ENCODE data around the gene OR13D1.
"Not testable (repeated sequence)": the region's sequence is repeated elsewhere in the genome, so short reads cannot be mapped to it uniquely, and the experiment has no call there.

The OR13D1 gene, protein sequence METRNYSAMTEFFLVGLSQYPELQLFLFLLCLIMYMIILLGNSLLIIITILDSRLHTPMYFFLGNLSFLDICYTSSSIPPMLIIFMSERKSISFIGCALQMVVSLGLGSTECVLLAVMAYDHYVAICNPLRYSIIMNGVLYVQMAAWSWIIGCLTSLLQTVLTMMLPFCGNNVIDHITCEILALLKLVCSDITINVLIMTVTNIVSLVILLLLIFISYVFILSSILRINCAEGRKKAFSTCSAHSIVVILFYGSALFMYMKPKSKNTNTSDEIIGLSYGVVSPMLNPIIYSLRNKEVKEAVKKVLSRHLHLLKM

DNA sequence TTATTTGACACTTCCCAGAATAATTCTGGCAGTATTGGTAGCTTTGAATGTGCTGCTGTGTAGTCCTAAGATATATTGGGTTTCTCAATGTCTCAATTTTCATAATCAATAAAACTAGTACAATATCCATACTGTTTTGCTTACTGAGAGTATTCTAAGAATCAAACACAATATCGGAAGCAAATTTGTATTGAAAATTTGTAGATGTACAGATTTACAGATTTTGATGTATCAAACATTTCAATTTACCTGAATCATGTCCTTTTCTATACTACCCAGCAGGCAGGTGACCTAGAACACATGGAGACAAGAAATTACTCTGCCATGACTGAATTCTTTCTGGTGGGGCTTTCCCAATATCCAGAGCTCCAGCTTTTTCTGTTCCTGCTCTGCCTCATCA lies at the start of gene OR13D1:
OR13D1 (plus strand) TSS at position 301 of the 400 bp plus-strand sequence; CDS start at position 301, 0 bp downstream.
- DNase-seq, result no peak

DNA sequence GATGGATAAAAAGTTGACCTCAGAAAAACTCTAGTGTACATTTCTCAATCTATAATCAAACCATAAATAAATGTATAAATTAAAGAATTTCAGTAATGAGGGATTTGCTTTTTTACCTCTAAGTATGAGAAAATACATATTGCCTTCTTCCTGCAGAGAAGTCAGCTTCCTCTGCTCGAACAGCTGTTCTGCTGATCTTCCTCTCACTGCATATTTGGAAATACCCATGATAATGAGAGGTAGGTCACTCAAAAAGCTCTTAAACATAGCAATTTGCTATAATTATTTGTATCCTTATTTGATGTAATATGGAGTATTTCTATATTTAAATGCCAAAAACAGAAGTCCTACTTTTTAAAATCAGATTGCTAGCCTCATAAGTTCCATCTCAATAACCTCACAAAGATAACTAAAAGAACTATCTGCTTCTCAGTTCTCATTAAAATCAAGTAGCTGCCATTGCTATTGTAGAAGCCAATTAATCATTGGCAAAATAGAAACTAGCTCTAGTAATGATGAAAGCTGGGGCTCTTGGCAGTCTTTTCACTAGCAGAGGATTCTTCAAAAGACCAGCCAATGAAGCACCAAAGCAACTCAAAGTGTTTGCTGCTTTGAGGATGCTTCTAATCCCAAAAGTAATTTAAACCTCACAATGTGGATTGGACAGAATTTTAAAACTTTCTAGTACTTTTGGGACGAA lies 35.7 kb upstream of the OR13D1 start:
- DNase-seq, result no peak

DNA sequence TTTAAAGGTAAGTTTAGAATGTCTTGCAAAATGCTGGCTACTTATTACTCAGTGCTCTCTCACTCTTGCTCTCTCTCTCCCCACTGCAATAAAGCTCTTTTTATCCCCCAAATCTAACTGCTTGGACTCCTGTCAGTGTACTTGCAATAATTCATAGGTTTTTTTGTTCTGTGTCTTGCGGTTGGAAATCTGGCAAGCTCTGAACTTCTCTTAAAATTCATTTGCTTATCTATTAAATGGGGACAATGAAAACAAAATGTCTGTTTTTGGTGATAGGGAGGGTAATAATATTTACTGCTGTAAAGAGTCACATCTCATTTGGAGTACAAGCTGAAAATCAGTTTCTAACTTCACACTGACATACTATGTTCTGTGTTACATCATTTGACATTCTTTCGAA lies 18.7 kb upstream of the OR13D1 start:
- DNase-seq, result no peak

DNA sequence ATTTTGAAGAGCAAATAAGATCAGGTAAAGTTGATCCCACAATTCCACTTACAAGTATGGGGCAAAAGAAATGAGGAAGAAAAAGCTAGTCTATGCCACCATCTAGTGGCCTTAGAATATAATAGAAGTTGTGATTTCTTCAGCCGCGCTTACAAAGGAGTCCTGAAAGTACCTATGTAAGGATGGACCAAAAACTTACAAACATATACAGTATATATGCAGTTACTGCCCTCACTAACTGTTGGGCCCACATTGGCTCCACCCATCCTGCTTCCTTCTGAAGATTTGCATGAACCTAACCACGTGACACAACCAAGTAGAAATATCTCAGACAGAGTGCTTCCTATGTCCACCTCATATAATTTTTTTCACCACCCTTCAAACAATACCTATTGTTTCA lies 11.7 kb upstream of the OR13D1 start:
- no peak for DNase-seq

DNA sequence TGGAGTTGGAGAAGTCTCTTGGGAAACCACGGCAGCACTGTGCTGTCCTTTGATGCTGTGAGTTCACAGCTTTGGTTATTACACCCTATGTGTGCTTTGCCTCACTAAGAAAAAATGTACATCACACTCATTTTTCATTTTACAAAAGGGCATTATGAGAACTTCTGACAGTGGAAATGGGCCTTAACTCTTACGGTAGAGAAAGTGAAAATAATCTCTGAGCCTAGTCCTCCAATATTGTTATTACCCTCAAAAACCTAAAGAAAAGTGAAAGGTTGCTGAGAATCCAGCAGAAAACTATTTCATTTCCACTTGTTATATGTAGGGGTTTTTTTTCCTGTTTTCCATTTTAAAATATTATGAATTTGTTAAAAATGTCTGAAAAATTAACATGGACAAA lies 8.2 kb upstream of the OR13D1 start:
- DNase-seq, result no peak

DNA sequence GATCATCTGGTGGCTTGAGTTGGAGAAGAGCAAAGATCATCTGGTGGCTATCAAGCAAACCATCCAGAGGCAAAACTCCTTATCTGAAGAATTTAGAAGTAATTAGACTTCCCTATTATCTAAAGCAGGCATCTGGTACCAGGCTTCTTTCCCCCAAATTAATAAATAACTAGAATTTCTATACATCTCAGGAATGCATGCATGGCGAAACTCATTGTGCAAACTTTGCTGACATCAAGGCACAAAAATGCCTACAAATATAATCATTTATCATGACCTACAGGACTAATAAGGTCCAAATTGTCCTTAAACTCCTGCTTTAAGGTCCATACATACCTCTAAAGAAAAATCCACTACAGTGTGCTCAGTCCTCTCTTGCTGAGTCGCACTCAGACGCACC lies 6.0 kb downstream of the OR13D1 start:
- DNase-seq, result no peak

DNA sequence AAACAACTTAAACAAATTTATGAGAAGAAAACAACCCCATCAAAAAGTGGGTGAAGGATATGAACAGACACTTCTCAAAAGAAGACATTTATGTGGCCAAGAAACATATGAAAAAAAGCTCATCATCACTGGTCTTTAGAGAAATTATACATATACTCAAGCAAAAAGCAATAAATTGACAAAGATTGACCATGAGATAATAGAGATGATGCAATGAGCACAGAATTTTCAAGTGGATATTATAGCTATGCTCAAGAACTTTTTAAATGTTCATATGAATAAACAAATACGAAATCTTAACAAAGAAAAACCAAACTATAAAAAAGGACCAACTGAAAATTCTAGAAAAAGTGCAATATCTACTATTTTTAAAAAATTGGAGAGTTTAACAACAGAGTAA lies 14.4 kb downstream of the OR13D1 start:
- DNase-seq, result not testable (repeated sequence)

DNA sequence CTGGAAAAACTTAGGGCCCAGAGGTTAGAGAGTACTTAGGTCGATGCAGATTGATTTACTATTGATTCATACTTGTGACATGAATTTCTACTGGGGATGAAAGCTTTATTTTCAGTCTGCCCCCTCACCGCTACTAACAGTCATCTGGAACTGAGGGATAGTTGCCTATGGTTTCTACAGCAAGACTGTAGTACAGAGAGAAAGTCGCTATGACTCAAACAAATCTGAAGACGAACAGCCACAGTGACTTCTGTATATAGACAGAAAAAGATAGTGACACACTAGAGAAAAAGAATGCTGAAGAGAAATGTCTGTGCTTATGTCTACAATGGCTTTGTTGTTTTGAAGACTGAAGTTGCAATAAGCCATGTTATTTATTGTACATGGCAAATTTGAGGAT lies 17.3 kb downstream of the OR13D1 start:
- DNase-seq, result no peak

DNA sequence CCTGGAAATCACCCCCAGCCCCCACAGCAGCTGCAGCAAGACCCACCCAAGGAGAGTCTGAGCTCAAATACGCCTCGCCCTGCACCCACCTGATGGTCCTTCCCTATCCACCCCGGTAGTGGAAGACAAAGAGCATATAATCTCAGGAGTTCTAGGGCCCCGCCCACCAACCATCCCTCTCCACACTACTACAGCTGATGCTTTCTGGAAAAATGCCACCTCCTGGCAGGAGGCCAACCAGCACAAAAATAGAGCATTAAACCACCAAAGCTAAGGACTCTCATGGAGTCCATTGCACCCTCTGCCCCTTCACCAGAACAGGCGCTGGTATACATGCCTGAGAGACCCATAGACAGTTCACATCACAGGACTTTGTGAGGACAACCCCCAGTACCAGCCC lies 30.7 kb downstream of the OR13D1 start:
- no peak for DNase-seq

DNA sequence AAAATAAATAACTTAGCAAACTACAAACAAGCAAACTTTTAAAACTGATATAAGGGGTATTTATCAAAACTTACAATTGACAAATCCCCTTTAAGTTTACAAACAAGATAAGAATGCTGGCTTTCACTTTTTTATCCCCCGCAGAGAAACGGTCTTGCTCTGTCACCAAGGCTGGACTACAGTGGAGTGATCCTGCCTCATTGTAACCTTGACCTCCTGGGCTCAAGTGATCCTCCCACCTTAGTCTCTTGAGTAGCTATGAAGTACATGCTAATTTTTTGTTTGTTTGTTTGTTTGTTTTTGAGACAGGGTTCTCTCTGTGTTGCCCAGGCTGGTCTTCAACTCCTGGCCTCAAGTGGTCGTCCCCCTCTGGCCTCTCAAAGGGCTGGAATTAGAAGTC lies 44.1 kb downstream of the OR13D1 start:
- no peak for DNase-seq

DNA sequence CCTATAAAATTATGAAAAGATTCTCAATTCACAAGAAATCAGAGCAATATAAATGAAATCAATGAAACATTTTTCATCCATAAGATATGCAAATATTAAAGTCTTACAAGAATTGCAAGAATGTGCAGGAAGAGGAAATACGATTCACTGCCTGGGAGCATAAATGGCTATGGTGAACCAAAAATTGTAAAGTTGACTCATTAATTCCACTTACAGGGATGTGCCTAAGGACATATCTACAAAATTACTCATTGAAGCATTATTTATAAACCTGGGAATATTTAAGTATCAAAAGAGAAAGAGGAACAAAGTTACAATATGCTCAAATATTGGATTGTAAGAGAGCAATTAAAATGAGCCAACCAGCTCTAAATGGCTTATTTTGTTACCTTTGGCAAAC lies 46.3 kb downstream of the OR13D1 start:
- DNase-seq, result no peak

DNA sequence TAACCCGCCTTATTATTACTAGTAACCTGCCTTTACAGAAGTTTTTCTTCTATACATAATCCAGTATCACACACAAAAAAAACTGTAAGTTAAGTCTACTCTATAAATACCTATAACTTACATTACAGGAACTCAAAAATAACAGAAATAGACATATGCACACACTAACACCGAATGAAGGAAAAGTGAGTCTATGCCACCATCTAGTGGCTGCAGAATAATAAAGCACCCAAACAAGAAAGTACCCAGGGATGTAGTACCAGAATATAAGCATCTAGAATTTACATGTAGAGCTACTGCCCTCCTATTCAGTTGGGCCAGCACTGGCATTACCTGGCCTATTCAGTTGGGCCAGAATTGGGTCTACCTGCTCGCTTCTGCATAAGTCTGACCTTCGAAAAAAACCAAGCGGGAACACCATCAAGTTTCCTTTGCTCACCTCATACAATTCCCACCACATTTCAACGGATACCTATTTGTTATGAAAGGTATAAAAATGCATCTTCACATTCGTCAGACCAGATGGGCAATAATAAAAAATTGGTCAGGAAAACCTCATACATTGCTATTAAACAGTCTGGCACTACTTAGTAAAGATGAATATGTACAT lies 49.2 kb downstream of the OR13D1 start:
- DNase-seq, result no peak
